ENCODE measurements around the gene POU2F2.
"Not testable (repeated sequence)": the region's sequence is repeated elsewhere in the genome, so short reads cannot be mapped to it uniquely, and the experiment has no call there.

Gene POU2F2

DNA sequence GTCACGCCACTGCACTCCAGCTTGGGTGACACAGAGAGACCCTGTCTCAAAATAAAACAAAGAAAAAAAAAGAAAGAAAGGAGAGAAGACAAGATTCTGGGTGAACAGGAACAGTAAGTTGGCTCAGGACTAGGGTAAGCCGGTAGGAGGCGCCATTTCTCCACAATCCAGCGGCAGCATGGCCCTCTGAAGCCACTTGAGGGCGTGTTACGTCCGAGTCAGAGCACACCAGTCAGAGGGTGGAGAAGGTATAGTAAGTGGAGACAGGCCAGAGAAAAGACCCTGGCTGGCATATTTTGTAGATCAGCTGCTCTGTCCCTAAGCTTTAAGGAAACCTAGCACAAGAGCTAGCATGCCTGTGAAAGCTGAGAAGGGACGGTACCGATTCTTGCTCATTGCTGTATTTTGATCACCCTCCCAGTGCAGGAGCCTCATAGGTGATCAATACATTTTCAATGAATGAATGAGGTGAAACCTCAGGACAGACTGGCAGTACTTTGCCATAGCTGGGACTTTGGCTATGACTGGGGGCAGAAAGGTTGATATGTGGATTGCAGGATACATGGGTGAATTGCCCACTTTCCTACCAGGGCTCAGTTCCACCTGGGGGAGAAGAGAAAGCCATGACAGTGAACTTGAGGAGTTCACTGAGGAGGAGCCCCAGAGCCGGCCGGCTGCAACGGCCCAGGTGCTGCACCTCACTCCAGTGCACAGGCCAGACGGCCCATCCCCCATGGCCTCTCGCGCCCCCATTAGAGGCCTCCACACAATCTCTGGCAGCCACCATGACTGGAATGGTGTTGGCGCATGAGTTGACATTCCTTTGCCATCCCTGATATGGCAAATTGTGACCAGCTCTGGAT, 23.5 kb downstream of the POU2F2 start:
- DNase-seq, result peak in 44 of 56 donors; percentile 2 to 76 (median 24)

DNA sequence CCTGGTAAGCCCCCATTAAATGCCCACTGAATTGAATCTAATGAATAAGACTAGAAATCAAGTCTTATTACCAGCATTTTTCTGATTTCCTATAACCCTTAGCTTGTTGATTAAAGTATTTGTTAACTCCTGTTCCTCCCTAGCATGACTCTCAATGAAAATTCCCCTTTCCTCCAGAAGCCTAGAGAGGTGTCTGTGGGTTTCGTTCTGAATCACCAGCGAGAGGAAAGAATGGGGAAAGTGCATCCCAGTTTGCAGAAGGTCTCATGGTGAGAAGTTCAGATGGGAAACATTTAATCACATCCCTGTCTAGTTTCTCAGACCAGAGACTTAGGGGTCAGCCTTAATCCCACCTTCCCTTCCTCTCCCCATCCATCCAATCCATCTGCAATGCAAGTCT, 26.9 kb downstream of the POU2F2 start:
- DNase-seq, result no peak

DNA sequence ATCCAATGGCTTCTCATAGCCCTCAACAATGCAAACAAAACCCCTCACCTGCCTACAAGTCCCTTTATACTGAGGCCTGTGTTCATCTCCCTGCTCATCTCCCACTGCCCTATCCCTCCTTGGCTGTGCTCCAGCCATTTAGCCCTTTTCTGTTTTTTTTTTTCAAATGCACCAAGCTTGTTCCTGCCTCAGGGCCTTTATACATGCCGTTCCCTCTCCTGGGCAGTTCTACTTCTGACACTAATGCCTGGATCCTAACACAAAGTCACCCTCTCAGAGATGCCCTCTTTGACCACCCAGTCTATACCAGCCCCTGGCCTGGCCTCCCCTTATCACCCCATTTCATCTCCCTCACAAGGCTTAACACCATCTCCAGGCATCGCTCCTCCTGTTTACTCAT, 29.4 kb downstream of the POU2F2 start:
- DNase-seq, result no peak

DNA sequence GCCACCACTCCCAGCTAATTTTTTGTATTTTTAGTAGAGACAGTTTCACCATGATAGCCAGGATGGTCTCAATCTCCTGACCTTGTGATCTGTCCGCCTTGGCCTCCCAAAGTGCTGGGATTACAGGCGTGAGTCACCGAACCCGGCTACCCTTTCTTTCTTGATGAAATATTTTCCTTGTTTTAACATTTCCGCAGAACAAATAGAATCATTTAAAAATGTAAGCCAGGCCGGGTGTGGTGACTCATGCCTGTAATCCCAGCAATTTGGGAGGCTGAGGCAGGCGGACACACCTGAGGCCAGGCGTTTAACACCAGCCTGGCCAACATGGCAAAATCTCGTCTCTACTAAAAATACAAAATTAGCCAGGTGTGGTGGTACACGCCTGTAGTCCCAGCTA, 32.0 kb downstream of the POU2F2 start:
- not testable (repeated sequence) for DNase-seq

DNA sequence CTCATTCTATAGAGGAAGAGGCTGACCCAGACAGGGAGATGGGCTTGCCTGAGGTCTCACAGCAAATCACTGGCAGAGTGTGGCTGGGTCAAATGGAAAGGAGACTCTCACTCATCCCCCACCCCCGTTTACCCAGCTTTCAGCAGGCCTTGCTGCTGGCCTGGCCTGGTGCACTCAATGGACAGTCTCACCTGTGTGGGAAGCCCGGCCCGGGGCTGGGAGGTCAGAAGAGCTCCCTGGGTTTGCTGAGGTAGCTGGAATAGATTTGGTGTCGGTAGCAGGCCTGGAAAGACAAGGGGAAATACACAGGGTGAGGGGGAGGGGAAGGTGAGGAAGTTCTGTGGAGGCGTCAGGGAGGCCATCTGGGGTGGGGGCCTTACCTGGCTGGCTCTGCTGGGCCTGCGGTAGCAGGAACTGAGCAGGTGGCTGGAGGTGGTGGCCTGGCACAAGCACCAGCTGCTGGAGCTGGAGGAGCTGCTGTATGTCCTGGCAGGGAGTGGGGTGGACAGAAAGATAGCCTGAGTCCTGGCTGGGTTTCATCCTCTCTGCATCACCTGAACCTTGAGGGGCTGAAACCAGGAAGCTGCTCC, 32.8 kb downstream of the POU2F2 start:
- no peak for DNase-seq

DNA sequence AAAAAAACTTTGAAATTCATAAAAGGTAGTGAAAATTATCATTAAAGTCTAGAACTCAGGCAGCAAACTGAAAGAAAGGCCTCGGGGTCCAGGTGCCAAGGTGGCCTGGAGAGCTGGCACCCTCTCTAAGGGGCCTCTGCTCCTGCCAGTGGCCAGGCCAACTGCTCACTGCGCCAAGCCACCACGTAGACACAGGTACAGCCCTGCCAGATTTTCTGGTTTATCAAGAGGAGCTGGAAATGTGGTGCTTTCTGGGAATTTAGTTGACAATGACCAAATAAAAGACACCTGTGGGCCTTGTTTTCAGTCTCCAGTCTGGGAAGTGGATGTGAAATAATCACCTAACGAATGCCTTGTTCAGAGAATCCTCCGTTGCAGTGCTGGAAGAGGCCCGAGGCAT, 33.5 kb downstream of the POU2F2 start:
- no peak for DNase-seq

DNA sequence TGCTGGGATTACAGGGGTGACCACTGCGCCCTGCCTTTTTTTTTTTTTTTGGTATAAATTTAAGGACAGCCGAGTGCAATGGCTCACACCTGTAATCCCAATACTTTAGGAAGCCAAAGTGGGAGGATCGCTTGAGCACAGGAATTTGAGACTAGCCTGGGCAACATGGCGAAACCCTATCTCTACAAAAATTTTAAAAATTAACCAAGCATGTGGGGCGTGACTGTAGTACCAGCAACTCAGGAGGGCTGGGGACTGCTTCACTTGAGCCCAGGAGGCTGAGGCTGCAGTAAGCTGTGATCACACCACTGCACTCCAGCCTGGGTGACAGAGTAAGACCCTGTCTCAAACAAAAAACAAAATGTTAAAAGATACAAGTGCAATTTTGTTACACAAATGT, 34.8 kb downstream of the POU2F2 start:
- DNase-seq, result no peak

DNA sequence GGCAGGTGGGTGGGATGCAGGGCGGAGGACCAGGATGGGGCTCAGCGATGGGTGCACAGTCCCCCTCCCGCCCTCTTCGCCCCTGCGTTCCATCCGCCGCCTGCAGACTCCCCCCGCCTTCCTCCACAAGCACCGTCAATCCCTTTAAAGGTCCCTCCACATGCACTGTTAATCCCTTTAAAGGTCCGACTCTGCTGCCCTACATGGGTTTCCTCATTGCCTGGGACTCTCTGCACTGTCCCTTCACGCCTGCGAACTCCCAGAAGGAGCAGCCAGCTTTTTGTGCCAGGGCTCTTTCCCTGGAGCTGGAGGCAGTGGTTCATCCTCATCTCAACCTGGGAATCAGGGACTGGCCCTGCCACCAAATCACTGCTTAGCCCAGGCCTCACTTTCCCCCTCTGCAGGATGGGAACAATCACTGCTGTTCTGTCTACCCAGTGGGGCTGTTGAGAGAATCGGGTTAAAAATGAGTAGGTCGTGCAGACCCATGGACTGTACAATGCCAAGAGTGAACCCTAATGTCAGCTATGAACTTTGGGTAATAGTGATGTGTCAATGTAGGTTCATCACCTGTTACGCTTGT, 35.9 kb downstream of the POU2F2 start:
- DNase-seq, result no peak

DNA sequence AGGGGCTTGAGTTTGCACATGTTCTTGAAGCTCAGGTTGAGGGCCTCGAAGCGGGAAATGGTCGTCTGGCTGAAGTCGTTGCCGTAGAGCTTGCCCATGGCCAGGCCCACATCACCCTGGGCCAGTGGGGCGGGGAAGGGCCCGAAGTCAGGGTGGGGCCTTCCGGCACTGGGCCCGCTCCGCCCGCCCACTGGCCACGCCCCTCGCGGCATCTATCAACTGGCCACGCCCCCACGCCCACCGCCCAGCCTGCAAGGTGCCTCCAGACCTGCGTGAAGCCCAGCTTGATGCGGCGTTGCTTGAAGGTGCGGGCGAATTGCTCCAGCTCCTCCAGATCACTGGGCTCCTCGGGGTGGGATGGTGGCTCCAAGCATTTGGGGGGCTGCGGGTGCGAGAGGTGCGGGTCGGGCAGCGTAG, 36.4 kb downstream of the POU2F2 start:
- no peak for DNase-seq

DNA sequence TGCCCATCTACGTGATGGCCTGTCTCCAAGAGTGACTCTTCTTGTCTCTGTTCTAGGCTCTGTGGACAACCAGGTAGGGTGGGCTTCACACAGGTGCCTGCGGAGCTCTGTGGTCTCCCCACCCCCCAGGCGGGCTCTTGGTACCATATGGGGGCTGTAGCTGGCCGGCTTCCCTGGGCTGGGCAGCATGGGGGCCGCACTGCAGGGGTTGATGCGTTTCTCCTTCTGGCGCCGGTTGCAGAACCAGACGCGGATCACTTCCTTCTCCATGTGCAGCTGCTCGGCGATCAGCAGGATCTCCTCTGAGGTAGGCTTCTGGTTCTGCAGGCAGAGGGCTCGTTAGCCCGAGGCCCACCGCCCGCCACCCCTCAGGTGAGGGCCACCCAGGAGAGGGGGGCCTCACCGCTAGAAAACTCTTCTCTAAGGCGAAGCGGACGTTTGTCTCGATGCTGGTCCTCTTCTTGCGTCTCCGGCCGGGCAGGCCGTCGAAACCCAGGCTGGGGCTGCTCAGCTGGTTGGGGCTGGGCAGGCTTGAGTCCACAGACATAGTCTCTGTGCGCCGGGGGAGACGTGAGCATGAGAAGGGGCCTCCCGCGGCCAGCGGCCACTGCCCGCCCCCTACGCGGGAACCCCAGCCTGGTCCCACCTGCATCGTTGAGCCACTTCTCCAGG, 37.0 kb downstream of the POU2F2 start:
- DNase-seq, result no peak

DNA sequence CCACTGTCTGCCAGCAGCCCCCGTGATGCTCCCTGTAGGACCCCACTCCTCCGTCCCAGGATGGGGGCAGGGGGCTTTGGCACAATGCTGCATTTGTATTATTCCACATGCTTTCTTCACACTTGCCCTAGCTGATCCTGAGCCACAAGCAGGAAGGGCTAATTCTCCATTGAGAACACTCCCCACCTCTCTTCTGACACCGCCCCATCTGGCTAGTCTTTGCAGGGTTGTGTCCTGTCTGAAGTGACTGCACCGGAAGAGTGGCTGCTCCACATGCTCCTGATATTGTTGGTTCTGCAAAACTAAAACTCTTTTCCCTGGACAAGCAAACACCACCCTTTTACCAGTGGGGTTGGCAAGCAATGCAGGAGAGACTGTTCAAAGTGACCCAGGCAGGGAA, 38.3 kb downstream of the POU2F2 start:
- DNase-seq, result no peak

DNA sequence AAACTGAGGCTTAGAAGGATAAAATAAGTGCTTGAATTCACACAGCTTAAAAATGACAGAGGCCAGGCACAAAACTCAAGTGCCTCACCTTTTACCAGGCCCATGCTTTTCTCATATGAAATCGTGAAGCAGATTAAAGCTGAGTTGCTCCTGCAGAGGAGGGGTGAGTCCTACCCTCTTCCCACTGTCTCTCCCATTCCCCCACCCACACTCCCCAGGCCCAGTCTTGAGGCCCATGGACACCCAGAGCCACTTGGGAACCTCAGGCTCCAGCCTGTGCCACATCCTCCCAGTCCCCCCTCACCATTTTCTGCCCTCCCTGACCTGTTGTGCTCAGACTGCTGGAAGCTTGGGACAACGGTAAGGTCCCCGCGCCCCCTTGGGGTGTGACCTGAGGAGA, 38.7 kb downstream of the POU2F2 start:
- DNase-seq, result no peak

DNA sequence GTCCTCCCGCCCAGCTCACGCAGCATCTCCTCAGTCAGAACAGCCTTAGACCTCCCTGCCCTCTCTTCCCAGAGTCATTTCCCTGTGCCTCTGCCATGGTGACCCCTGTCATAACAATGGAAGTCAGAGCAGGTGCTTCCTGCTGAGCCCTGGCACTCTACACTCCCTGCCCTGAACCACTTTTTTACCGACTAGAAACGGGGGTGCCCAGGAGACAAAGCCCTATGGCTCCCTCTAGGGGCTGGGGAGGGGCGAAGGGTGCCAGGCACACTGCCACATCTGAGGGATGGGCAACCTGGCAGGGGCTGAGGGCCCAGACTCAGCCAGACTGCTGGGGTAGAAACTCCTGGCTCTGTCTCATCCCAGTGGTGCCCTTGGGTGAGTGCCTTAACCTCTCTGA, 39.9 kb downstream of the POU2F2 start:
- no peak for DNase-seq

DNA sequence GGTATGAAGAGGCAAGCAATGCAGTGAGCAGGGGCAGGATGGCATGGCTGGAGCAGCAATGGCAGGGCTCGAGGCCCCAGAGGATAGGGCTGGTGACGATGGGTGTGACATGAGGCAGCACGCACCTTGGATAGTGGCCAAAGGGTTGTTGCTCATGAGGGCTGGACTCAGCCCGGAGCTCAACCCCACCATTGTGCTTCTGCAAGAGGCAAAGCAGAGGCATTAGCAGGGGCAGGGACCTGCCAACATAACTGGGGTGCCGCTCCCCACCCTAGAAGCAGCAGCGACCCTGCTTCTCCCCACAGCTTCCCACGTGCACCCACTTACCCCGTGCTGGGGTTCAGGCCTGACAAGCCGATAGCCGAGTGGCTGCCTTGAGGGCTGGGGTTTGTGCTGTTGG, 40.5 kb downstream of the POU2F2 start:
- DNase-seq, result no peak

DNA sequence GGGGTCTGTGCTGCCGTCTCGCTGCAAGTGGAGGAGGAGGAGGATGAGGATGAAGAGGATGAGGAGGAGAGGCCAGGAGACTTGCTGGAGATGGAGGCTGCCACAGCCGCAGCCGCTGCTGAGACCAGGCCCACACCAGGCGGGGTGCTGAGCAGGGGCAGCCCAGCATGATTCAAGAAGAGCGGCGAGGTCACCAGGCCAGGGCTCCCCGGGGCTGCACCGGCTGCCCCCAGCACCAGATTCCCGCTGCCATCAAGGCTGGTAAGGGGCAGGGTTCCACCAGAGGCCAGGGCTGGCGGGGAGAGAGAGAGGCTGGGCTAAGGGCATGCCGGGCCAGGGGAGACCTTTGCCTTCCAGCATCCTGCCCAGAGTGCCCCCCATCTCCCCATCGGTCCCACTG, 40.9 kb downstream of the POU2F2 start:
- no peak for DNase-seq

DNA sequence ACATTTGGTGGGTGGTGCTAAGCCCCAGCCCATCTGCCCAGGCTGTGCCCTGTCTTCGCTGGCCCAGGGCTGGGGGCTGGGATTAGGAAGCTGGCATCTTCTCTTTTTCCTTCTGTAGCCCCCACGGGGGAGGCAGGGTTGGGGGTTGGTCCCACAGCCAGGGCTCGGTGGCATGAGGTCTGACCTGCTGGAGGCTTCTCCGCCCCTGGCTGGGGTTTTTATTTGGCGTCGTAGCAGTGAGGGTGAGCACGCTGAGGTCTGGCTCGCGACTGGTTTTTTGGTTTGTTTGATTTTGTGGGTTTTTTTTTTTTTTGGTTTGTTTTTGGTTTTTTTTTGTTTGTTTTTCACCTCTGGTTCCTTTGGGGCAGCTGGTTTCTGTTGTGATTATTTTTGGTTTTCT, 41.6 kb downstream of the POU2F2 start:
- no peak for DNase-seq

DNA sequence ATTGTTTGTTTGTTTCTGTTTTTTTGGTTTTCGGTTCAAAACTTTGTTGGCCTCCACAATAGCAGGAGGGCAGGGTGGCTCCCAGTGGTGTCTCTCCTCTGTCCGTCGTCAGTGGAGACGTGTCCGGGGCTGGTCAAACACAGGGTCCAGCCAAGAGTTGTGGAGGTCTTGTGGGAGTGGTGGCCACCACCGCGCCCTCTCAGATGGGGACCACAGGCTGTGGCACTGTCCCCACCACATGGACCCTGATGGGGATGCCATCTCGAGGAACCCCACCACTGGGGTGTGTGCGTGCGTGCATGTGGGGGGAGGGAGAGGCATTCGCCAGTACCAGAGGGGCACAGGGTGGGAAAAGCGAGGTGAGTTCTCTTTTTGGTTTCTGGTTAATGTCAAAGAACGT, 42.5 kb downstream of the POU2F2 start:
- DNase-seq, result no peak

DNA sequence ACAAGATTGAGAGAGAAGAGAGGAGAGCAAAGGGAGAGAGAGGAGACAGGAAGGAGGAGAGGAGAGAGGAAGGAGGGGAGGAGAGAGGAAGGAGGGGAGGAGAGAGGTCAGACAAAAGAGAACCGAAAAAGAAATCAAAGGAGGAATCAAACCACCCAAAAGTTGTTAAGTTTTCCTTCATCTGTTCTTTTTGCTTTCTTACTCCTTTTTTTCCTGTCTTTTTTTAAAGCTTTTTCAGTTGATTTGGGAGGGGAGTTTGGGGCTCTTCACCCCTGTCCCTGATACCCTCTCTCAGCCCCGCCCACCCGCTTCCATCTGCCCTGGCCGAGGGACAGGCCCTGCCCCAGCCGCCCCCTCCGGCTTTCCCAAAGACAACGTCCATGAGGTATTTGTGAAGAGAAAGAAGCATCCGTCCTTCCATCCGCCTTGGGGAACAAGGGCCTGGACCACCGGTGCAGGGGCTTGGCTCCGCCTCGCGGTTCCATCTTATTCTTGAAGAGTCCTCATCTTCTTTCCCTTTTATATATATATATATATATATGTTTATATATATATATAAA, 43.0 kb downstream of the POU2F2 start:
- DNase-seq, result no peak

DNA sequence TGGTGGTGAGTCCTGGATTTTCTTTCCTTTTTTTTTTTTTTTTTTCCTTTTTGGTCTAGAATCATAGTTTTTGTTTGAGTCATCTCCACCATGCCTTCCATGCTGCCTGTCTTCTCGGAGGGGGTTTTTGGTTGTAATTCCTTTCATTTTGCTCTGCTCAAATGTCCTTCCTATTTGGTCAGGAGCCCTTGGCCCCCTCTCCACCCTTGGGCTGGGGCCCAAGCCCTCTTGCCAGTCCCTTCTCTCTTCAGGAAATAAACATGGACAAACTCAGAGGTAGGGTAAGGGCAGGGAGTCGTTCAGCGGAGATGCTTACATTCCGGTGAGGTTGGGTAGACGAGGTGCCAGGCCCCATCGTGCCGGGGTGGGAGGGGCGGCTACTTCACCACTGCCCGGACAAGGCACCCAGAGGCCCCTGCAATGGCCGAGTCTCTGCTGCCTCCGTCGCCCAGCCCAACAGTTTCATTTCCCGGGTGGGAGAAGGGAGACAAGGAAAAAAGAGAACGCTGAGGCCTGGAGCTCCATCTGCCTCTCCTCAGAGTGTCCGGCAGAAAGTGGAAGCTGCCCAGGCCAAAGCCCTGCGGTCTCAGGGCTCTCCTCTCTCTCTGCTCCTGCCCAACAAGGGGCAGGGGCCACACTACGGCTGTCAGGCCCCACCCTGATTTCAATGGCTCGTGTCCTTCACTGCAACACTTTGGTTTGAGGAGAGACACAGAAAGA, 43.6 kb downstream of the POU2F2 start:
- DNase-seq, result no peak

DNA sequence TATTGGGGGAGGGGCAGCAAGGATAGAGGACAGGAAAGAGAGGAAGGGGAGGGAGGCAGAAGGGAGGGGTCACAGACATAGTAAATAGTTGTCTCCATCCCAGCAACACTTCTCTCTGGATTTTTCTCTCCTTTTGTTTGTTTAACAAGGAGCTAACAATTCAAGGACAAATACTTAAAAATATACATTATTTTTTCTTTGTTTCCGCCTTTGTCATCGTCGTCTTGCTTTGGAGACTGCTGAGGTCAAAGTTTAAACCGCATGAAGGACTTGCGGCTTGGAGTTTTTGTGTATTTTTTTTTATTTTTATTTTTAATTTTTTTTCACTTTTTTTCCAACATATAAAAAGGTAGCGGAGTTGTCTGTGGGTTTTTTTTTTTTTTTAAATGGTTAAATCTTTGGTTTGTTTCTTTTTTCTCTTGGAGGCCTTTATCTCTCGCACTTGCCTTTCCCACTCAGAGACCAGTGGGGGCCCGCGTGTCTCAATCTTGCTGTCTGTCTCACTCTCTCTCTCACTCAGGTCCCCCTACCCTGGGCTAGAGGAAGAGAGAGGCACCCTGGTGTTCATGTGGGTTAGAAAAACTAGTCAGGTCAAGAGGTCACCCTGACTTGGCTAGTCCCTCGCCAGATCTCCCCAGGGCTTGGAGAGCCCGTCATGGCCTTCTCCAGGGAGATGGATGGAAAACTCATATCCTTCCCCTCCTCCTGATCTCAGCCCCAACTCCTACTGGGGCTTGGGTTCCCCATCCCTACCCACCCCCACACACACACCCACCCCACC, 45.3 kb downstream of the POU2F2 start:
- DNase-seq, result no peak

Data from nucleus accumbens (tissue), 56 donors.